HG03432 (cell line): ENCODE measurements around the gene HHIPL1.
A peak's percentile ranks its signal among the peaks of the same experiment; 100 is the strongest.

Source experiments
- ATAC-seq: cut with Tn5 transposase; IDR thresholded peaks from one replicate; pipeline ENCODE4 v1.9.1; 2021; ENCODE audit warnings: mild to moderate bottlenecking, moderate library complexity; ENCODE audit not compliant: unreplicated experiment

Gene HHIPL1

DNA sequence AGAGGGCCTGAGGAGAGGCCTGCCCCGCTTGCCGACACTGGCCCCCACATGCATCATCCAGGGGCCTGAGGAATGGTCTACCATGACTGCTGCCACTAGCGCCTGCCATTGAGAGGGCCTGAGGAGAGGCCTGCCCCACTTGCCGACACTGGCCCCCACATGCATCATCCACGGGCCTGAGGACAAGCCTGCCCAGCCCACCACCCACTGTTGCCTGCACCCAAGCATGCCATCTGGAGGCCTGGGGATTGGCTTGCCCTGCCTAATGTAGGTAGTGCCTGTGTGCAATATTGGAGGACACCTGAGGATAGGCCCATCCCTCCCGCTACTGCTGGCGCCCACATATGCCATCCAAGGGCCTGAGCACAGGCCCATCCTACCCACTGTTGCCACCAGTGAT is 63.5 kb downstream of the HHIPL1 start:
- ATAC-seq: no peak

DNA sequence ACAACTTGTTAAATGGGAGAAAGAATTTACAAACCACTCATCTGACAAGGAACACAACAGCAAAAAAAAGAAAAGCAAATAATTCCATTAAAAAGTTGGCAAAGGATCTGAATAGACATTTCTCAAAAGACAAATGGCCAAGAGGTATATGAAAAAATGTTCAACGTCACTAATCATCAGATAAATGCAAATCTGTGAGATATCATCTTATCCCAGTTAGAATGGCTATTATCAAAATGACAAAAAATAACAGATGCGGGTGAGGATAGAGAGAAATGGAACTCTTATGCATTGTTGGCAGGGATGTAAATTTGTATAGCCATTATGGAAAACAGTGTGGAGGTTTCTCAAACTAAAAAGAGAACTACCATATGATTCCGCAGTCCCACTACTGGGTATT is 69.0 kb downstream of the HHIPL1 start:
- ATAC-seq: no peak

DNA sequence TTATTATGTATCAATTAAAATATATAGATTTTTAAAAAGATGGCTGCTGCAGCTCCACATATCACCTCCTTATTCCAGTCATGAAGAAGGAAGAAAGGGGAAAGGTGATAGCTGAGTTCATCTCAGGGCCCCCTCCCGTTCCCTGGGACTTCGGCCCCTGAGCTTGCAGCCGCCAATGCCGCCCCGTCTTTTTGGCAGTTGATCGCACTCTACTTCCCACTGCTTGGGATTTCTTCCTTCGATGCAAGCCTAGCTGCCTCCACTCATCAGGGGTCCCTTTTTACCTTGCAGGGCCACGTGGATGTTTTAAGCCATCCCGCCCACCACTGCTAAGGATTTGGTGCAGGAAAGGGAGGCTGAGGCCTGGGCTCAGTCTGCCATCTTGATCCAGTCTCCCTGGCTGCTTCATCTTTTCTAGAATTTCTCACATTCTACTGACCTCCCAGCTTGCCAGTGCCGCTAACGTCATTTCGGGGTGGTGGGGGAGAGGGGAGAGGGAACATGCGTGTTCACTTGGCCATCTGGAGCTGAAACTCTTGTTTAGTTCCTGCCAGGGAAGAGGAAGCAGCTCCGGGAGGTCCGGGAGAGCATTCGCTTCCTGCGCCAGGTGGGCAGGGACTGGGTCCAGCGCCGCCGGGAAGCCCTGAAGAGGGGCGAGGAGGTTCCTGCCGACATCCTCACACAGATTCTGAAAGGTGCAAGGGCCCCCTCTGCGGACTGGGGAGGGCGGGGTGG is 70.5 kb downstream of the HHIPL1 start:
- ATAC-seq: no peak

DNA sequence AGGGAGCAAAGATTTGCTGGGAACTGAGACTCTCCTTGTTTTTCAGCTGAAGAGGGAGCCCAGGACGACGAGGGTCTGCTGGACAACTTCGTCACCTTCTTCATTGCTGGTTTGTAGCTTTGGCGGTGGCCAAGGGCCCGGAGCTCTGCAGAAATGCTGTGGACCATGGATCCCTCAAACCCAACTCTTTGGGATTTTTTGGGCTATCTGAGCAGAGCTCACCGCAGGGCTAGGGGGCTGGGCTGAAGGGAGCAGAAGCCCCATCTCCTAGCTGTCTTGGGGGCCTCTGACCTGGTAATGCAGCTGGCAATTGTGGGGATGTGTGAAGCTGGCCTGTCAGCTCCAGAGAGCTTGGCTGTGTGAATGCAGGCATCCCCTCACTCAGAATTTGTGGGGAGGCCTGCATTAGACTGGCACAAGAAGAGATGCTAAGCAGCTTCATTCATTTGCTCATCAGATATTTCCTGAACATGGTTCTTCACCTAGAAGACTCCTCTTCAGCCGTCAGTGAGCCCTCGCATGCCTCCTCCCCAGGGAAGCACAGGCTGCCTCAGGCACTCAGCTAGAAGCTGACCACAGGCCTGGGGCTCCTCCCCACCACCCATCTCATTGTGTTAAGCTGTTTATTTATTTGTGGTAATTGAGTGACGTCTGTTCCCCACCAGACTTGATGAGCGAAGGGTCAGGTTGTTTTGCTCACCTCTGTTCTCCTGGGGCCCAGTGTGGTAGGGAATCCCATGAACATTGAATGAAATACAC is 71.3 kb downstream of the HHIPL1 start:
- ATAC-seq: no peak

DNA sequence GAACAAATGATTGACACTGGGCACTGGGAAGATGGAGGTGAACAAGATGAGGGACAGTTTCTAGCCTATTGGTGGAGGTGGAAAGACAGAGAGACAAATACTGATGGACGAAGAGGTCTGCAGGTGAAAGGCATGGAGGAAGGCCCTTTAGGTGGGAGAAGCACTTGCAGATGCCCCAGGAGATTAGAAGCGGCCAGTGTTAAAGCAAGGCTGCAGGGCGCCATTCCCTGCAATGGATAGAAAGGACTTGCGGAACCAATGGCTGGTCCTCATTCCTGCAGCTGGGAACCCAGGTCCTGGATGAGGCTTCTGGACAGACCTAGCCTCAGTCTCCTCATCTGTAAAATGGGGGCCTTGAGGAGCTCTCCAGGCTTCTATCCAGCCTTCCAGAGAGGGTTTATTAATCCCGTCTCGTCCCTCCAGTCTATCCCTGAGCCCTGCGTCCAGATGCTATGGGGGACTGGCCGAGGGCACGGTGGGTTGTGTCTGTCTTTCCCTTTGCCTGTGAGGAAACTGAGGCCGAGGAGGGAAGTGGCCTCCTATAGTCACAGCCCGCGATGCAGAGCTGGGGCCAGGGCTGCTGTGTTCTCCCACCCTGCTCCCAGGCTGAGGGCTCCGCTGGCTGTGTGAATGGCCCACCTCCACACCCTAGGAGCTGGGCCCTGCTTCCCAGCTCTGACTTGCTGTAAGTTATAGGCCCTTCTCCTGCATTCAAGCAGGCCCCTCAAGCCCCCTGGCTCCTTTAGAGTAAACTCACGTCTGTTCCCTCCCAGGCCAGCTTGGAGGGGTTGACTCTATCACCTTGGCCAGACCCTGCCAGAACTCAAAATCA is 72.1 kb downstream of the HHIPL1 start:
- ATAC-seq: no peak

DNA sequence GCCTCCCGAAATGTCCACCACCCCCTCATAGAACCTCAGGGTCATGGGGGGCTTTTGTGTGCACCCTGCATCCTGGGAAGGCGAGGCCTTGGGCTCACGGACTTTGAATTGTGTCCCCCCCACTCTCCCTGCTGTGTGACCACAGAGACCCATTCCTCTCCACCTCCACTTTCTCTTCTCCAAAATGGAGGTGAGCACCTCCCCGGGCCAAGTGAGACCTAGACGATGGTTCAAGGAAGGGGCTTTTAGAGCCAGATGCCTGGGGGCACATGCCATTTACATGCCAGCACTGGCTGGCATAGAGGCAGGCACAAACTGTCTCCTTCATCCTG is 72.7 kb downstream of the HHIPL1 start:
- no peak for ATAC-seq

DNA sequence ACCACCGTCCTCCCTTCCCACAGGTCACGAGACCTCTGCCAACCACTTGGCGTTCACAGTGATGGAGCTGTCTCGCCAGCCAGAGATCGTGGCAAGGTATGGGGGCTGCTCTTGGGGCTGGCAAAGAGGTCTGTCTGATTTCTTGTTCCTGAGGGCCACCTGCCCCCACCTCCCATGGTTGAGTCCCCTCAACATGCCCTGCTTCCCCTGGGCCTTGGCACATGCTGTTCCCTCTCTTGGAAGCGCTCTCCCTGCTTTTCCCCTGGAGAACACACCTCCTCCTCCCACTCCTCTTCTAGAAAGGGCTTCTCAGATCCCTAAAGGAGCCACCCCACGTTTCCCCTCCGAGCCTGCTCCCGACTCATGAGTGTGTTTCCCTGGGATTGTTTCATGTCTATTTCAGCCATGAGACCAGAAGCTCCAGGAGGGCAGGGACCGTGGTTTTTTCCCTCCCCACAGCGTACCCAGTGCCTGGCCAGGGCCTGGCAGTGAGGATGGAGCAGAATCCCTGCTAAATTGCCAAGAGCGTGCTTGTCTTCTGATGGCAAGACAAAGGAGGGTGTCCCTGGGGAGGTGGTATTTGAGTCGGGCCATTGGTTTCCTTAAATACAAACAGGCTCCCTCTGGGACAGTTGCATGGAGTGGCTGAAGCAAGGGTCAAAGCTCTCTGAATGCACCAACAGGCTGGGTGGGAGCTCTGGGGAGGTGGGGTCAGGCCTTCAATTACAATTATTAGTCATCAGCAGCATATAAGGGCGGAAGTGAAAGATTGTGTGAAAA is 73.3 kb downstream of the HHIPL1 start:
- peak; percentile 91 for ATAC-seq

DNA sequence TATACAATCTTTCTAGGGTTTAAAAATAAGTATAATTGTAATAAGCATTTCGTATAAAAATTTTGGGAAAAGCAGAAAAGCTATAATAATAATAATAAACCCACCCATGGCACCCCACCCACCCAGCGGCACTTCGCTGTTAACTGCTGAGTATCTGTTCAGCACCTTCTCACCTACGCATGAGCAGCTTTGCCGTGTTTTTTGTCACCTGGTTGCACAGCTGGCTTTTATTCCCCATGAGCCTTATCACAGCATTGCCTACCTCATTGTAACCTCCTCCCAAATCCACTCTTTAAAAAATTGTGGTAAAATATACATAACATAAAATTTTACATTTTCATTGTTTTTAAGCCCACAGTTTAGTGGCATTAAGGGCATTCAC is 73.9 kb downstream of the HHIPL1 start:
- ATAC-seq: peak; percentile 54

DNA sequence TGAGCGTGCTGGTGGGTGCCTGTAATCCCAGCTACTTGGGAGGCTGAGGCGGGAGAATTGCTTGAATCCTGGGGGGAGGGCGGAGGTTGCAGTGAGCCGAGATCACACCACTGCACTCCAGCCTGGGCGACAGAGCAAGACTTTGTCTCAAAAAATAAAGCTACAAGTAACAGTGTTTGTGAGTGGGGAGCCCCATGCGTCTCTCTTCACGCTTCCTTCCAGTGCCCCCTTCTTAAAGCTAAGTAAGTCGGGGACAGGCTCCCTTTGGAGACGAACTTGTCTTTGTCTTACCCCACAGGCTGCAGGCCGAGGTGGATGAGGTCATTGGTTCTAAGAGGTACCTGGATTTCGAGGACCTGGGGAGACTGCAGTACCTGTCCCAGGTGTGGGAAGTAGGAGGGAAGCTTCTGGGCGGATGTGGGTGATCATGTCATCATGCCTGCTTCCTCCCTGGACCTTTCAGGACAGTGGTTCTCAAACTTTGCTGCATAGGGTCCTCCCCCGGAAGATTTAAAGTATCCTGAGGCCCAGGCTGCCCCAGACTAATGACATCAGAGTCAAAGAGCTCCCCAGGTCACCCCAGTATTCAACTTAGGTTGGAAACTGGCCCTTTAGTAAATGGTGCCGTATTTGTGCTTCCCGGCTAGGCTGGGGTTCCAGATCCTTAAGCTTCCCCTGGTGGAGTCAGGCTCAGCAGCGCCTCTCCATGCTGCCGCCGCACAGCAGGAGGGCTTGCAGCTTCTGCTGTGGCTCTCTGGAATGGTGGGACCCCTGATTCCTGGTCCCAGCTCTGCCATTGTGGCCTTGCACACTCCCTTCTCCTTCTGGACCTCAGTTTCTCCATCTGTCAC is 76.2 kb downstream of the HHIPL1 start:
- no peak for ATAC-seq

DNA sequence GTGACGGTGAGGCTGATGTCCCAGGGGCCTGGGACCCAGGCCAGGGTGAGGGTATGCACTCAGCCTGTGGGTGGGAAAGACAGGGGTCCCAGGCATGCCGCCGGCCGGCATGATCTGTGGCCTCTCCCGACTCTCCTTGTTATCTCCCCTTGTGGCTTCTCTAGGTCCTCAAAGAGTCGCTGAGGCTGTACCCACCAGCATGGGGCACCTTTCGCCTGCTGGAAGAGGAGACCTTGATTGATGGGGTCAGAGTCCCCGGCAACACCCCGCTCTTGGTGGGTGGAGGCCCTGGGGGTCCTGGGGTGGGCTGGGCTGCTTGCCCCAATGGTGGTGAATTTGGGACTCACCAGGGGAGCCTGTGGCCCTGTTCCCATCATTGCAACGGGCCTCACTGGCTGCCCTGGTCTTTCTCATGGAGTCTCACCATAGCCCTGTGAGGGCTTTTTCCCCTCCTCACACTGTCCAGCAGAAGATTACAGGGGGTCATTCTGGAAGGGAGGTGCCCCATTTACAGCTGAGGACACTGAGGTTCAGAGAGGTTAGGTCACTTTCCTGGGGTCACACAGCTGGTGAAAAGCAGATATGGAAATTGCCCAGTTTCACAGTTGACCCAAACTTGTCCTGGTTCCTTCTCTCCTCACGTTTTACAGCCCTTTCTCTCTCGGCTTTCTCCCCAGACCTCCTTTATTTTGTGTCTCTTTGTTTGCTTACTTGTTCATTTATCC is 77.0 kb downstream of the HHIPL1 start:
- no peak for ATAC-seq

DNA sequence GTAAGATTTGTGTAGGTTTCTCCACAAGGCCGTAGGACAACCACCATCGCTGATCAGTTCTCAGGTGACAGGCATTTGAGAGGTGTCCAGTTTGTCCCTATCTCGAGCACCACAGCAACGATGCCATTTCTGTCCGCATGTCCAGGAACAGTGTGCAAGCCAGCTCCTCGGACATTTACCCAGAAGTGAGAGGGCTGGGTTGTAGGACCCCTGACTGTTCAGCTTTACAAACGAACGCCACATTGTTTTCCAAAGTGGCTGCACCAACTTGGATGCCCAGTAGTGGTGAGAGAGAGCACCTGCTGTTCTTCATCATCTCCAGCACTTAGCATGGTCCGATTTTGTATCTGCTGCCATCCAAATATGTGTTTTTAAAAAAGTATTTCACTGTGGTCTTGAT is 77.8 kb downstream of the HHIPL1 start:
- no peak for ATAC-seq

DNA sequence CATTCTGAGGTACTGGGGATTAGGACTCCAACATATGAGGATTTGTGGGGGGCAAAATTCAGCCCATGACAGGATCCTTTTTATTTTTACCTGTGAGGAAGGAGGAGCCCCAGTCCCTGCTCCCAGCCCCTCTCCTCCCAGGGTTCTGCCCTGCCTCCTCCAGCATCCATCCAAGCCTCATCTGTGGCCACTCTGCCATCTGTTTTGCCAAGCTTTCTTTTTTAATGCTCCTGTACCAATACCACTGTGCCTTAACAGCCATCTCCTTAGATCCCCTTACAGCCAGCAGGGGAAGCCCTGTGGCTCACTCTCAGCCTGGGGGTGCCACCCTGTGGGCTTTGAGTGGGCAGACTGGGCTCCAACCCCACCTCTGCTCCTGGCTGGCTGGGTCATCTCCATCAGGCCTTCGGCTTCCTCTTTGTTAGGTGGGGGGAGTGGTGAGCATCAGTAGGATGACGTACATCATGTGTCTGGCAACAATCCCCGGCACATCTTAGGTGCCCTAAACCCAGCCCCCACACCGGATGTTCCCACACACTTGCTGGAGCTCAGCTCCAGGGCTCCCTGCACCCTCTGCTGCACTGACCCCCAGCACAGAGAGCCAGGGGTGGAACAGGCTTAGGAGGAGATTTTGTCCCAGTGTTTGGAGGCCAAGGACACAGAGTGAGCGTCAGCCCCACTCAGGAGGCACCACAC is 79.4 kb downstream of the HHIPL1 start:
- ATAC-seq: no peak

DNA sequence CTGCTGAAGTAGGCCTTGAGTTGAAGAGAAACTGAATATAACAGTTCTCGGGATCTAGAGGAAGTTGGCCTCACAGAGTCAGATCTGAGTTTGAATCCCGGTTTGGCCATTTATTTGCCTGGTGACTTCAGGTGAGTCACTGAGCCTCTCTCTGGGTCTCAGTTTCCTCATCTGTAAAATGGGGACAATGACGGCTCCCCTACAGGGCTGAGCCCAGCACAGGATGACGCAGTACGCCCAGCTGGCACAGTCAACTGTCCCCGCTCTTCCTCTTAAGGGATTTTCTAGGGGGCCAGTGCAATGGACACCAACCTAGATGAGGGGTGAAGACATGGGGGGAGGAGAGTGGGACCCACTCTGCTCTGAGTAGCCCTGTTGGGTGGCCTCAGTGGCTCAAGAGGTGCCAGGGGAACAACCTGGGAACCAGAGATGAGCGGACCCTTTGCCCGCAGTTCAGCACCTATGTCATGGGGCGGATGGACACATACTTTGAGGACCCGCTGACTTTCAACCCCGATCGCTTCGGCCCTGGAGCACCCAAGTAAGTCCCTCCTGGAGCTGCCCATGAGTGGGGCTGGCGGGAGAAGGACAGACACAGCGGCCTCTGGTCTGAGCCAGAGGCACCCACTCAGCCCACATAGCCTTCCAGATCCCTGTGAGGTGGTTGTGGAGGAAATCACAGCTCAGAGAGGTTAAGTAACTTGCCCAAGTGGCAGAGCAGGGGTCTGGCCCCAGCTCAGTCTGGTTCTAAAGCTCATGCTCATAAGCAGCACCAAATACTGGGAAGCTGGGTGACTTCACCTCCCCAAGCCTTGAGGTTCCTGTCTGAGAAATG is 80.2 kb downstream of the HHIPL1 start:
- ATAC-seq: no peak

DNA sequence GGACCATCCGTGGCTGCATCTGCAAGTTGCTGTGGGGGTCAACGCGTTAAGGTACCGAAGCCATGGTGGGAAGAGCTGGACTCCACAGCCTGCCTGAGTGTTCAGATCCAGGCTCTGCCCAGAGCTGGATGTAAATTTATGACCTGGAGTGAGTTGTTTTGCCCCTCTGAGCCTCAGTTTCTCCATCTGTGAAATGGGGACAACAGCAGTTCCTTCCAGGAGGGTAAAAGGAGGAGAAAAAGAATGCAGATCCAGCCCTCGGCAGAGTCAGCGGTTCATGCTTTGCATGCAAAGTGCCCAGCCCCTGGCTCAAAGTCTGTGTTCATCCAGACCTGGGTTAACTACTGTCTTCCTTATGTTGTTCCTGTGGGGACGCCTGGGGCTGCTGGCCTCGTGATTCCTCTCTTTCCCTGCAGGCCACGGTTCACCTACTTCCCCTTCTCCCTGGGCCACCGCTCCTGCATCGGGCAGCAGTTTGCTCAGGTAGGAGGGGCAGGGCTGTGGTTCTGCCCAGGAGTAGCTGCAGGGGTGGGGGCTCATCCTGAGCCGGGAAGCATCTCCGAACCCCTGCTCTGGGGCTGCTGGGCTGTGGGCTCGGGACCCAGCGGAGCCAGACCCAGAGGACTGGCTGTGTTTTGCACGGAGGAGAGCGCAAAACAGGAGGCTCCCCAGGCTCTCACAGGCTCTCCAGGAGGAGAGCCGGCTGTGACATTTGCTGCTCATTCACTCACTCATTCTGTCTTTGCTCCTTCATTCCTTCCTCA is 81.0 kb downstream of the HHIPL1 start:
- ATAC-seq: no peak

DNA sequence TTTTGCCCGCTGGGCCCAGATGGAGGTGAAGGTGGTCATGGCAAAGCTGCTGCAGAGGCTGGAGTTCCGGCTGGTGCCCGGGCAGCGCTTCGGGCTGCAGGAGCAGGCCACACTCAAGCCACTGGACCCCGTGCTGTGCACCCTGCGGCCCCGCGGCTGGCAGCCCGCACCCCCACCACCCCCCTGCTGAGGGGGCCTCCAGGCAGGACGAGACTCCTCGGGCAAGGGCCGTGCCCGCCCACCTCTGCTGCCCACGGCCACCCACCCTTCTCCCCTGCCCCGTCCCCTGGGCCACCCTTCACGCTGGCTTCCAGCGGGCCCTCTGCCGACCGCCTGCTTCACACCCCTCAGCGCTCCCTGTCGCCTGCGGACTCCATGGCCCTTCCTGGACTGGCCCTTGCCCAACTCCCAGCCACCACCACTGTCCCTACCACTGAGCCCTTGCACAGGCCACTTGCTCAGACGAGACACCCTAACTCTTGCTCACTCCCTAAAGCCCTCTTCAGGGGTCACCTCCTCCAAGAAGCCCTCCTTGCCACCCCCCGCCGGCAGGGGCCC is 81.7 kb downstream of the HHIPL1 start:
- ATAC-seq: no peak

DNA sequence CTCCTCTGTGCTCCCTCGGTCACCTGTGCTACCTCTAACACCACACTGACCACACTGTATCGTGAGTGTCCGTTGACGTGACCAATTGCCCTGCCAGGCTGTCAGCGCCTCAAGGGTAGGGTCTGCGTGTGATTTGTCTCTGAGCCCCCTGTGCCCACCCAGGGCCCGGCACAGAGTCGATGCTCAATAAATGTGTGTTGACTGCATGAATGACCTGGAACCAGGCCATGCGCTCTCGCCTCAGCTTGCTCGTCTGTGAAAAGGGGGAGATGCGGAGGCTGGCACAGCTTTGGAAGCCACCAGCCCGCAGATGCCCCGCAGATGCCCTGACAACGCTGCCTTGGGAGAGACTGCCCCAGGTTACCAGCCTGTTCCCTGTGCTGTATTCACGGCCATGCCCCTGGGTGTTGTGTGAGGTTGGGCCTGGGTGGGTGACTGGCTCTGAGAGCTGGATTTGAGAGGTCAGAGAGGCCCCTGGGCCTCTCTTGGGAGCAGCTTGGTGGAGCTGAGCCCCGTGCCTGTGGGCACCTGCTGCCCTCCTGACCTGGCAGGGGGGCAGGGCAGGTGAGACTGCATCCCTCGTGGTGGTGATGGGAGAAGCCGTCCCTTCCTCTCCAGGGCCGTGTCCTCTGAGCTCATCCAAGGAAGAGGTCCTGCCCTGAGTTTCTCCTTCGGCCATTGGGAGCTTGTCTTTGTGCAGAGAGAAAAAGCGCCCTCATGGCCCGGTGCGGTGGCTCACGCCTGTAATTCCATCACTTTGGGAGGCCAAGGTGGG is 82.4 kb downstream of the HHIPL1 start:
- no peak for ATAC-seq
